C4-2B (cell line): Measurements from ENCODE around the gene EIF5A.

Source experiments
- ZFX ChIP-seq: fragments of 450-650 bp; IDR thresholded peaks from 2 replicates; pipeline ENCODE4 v1.6.1; 2017
- TF ChIP-seq, protein P1 (sequence below): fragments of 450-650 bp; conservative IDR thresholded peaks from 2 replicates; pipeline ENCODE4 v1.5.1; 2017; ENCODE audit warnings: mild to moderate bottlenecking

DNA sequence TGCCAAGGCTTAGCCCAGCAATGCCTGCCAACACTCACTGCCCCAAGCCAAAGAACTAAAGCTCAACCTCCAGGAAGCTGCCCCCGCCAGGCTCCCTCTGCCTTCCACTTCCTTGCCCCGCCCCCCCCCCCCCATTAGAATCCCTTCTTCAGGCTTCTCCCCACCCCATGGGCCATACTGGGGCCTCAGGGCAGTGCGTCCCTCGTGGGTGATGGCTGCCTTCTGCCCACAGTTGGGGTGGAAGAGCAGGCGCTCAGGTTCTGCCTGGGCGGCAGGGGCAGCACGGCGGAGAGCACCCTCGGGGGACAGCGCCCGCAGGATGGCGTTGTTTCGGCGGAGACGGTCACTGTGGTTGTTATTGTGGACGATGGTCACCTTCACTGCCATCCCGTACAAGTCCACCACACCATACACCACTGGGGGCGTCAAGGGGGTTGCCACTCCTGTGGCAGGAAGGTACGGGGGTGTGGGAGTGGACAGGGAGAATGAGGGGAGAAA lies 17.7 kb downstream of the EIF5A start:
- TF ChIP-seq, protein P1, sequence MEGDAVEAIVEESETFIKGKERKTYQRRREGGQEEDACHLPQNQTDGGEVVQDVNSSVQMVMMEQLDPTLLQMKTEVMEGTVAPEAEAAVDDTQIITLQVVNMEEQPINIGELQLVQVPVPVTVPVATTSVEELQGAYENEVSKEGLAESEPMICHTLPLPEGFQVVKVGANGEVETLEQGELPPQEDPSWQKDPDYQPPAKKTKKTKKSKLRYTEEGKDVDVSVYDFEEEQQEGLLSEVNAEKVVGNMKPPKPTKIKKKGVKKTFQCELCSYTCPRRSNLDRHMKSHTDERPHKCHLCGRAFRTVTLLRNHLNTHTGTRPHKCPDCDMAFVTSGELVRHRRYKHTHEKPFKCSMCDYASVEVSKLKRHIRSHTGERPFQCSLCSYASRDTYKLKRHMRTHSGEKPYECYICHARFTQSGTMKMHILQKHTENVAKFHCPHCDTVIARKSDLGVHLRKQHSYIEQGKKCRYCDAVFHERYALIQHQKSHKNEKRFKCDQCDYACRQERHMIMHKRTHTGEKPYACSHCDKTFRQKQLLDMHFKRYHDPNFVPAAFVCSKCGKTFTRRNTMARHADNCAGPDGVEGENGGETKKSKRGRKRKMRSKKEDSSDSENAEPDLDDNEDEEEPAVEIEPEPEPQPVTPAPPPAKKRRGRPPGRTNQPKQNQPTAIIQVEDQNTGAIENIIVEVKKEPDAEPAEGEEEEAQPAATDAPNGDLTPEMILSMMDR: no peak
- no peak for TF ChIP-seq ZFX
